Fibroblast of villous mesenchyme (primary cell): ENCODE results near the gene SHC1. TPM values are rescaled to one million over a fixed set of nuclear protein-coding genes. Genes with fewer than 3 reads are reported as not detected.

Experiments used
- DNase-seq: peaks from one replicate; pipeline ENCODE4 v3.0.0-alpha.2; 2010; ENCODE audit warnings: low read depth
- H3K4me3 ChIP-seq: 2 replicates; pipeline ENCODE4 v1.5.1; 2011; ENCODE audit warnings: low read depth, mild to moderate bottlenecking, low read length
- CTCF ChIP-seq: IDR thresholded peaks from 2 replicates; pipeline ENCODE4 v1.5.1; 2012; ENCODE audit warnings: low read depth, mild to moderate bottlenecking, low read length; ENCODE audit not compliant: insufficient read depth
- total RNA-seq: library from RNA; depleted of rRNA; stranded (reverse); fragments of >200 nt; gene quantifications from 2 replicates; pipeline ENCODE4 v1.2.3, GENCODE V29; 2012

Gene SHC1
- total RNA-seq, 1 donor: 330 TPM

DNA sequence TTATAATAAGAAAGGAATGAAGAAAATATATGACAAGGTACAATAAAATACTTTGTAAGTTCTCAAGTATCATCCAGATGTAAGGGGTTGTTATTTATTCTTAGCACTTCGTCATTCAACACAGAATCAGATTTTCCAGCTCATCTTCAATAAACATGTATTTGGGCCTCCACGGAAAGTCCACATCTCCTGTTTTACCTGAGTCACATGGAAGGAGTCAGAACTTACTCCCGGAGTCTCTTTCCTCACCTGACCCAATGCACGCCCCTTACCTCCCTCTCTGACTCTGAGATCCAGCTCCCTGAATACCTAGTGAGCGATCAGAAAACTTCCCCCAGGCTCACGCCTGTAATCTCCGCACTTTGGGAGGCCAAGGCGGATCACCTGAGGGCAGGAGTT is 32.6 kb downstream of the SHC1 start:
- TF ChIP-seq CTCF: no peak
- peak overlapping the region; percentile 83 for H3K4me3 ChIP-seq
- no peak for DNase-seq

- DNase-seq: peak; percentile 99
- H3K4me3 ChIP-seq: peak overlapping the region; percentile 83
- peak; percentile 23 for TF ChIP-seq CTCF
These were observed 33.2 kb downstream of the SHC1 start for GRCh38 chr1:154937085-154937987.

GRCh38 chr1:154936555-154937084 is 33.9 kb downstream of the SHC1 start, which contains the start of gene PMVK:
TSS of gene PMVK (minus strand) at chr1:154936719. CDS start at chr1:154936685, 34 bp downstream.
- H3K4me3 ChIP-seq: peak within 1 kb of the TSS; percentile 83
- peak; percentile 98 for DNase-seq
- peak; percentile 24 for TF ChIP-seq CTCF

DNA sequence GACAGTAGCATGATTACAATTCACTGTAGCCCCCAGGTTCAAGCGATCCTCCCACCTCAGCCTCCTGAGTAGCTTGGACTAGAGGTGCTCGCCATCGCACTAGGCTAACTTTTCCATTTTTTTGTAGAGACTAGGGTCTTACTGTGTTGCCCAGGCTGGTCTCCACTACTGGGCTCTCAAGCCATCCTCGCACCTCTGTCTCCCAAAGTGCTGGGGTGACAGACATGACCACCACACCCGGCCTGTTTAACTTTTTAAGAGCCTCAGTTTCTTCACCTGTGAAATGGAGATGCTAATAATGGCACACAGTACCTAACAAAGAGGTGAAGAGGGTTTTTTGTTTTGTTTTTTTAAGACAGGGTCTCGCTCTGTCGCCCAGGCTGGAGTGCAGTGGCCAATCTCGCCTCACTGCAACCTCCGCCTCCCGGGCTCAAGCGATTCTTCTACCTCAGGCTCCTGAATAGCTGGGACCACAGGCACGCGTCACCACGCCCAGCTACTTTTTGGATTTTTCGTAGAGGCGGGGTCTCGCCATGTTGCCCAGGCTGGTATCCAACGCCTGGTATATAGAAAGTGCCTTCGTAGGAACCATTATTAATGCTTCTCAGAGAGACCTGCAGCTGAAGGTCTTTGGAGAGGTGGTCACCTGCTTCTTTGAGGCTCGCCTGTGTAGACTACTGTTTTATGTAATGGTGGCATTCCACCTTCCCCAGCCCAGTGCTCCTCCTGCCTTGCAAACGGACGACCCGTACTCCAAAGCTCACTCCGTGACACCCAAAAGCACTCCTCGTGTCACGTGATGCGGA is 34.6 kb downstream of the SHC1 start:
- DNase-seq: no peak
- no peak for TF ChIP-seq CTCF
- H3K4me3 ChIP-seq: peak overlapping the region; percentile 83

- no peak for DNase-seq
- no peak overlapping the region for H3K4me3 ChIP-seq
- TF ChIP-seq CTCF: no peak
These were observed 36.1 kb downstream of the SHC1 start for GRCh38 chr1:154934358-154934948.

DNA sequence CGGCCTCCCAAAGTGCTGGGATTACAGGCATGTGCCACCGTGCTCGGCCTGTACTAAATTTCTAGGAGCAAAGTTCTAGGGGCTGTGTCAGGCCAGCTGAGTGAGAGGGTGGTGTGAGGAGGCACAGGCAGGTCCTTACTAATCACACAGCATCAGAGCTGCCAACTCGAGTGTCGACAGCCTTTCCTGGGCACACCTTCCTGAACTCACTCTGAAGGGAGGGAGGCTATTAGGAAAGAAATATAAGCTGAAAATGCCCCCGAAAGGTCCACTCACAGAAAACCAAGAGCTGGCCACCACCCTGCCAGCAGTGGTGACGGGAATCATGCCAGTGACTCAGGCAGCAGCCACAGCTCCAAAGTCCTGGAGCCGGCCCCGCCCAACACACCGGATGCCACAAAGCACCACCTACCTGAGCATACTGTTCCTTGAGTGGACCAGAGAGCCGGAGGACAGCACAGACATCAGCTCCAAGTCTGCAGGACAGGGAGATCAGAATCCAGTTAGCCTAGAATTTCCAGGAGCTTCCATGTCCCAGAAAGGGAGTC is 38.5 kb downstream of the SHC1 start:
- H3K4me3 ChIP-seq: no peak overlapping the region
- DNase-seq: no peak
- no peak for TF ChIP-seq CTCF
